NT2/D1 (cell line): Measurements from ENCODE around the gene LENG8.

Experiments used
- YY1 ChIP-seq: IDR thresholded peaks from 2 replicates; pipeline ENCODE4 v1.6.1; 2011; ENCODE audit not compliant: insufficient read length, insufficient read depth
- ZNF274 ChIP-seq: IDR thresholded peaks from 2 replicates; pipeline ENCODE4 v1.6.1; 2011; ENCODE audit warnings: mild to moderate bottlenecking, low read depth, low read length

GRCh38 chr19:54452626-54453025 is 3.6 kb downstream of the LENG8 start:
- TF ChIP-seq ZNF274 (no peak), YY1 (no peak)
